Panc1 (cell line): ENCODE results near the gene FHL1. TPM values are rescaled to one million over a fixed set of nuclear protein-coding genes. Genes with fewer than 3 reads are reported as not detected.
A peak's percentile ranks its signal among the peaks of the same experiment; 100 is the strongest.

Source experiments
- ATAC-seq: fragments of 200-7000 bp; cut with Tn5 transposase; 2 replicates; pipeline ENCODE4 v1.9.1; 2020; ENCODE audit warnings: mild to moderate bottlenecking, moderate library complexity
- BruUV-seq: library from RNA; stranded (reverse); fragments of 400-500 nt; replicated peaks from 2 replicates; lab custom pipeline; 2021; lab: Mats Ljungman, UMichigan
- CTCF ChIA-PET: fragments of 300-600 bp; sonication (Branson Sonifier 250); formaldehyde crosslinking; loops from one replicate; lab custom pipeline; 2022; ENCODE audit warnings: antibody characterized with exemption; lab: Charles Lee
- POLR2A ChIA-PET: fragments of 300-600 bp; sonication (Branson Sonifier 250); formaldehyde crosslinking; loops from one replicate; lab custom pipeline; 2022; ENCODE audit warnings: antibody characterized with exemption; lab: Charles Lee
- DNase-seq: peaks from one replicate; pipeline ENCODE4 v3.0.0-alpha.2; 2010; ENCODE audit warnings: low read depth, low spot score
- H3K27ac ChIP-seq: 2 replicates; pipeline ENCODE4 v1.5.1; 2011; ENCODE audit warnings: mild to moderate bottlenecking, low read length, inconsistent platforms
- H3K27me3 ChIP-seq: fragments of 200-500 bp; sonication (Bioruptor generic); 2 replicates; pipeline ENCODE4 v1.6.0; 2014; ENCODE audit warnings: low read length, inconsistent platforms; ENCODE audit not compliant: control insufficient read depth, insufficient read depth
- H3K36me3 ChIP-seq: fragments of 200-500 bp; sonication (Bioruptor generic); 2 replicates; pipeline ENCODE4 v1.5.1; 2014; ENCODE audit warnings: inconsistent platforms, mild to moderate bottlenecking, low read length, moderate library complexity; ENCODE audit not compliant: control insufficient read depth, insufficient read depth
- H3K4me1 ChIP-seq: 2 replicates; pipeline ENCODE4 v1.5.1; 2011; ENCODE audit warnings: inconsistent platforms, mild to moderate bottlenecking, low read length, moderate library complexity; ENCODE audit not compliant: control insufficient read depth, insufficient read depth
- H3K4me3 ChIP-seq, 2 experiments: 2 replicates each; pipeline ENCODE4 v1.5.1; 2011 to 2012; ENCODE audit warnings: low read depth in 2 of 2, low read length in 2 of 2, mild to moderate bottlenecking in 2 of 2, inconsistent platforms in 1 of 2, moderate library complexity in 1 of 2
- H3K9me3 ChIP-seq: fragments of 200-500 bp; sonication (Bioruptor generic); 2 replicates; pipeline ENCODE4 v1.5.1; 2014; ENCODE audit warnings: low read depth, mild to moderate bottlenecking, inconsistent platforms, low read length, moderate library complexity; ENCODE audit not compliant: control insufficient read depth, insufficient read depth
- CTCF ChIP-seq: fragments of 450-650 bp; IDR thresholded peaks from 2 replicates; pipeline ENCODE4 v1.5.1; 2017; ENCODE audit warnings: mild to moderate bottlenecking
- POLR2AphosphoS5 ChIP-seq: IDR thresholded peaks from 2 replicates; pipeline ENCODE4 v1.6.1; 2012; ENCODE audit warnings: mild to moderate bottlenecking, low read depth, low read length, moderate library complexity
- REST ChIP-seq, 2 experiments: IDR thresholded peaks; 2 replicates each; pipeline ENCODE4 v1.6.1; 2011 to 2012; ENCODE audit warnings: low read depth in 2 of 2, control low read depth in 1 of 2, low read length in 1 of 2, mild to moderate bottlenecking in 1 of 2, moderate library complexity in 1 of 2; ENCODE audit not compliant: insufficient read depth in 1 of 2
- SIN3A ChIP-seq: IDR thresholded peaks from 2 replicates; pipeline ENCODE4 v1.6.1; 2012; ENCODE audit warnings: low read depth, mild to moderate bottlenecking, low read length, moderate library complexity, borderline replicate concordance; ENCODE audit not compliant: insufficient read depth
- TCF7L2 ChIP-seq: IDR thresholded peaks from 2 replicates; pipeline ENCODE4 v1.6.1; 2011; ENCODE audit warnings: mild to moderate bottlenecking, low read depth, low read length, inconsistent platforms
- in situ Hi-C: cut with HindIII; loops from 2 replicates; pipeline ENCODE4 v1.10.0; 2016; ENCODE audit warnings: low sequenced_read_pairs, low pct_unique_long_range_greater_than_20kb
- intact Hi-C: fragments of 100-400 bp; cut with micrococcal nuclease; formaldehyde crosslinking; loops from one replicate; pipeline ENCODE4 v1.10.0; 2022; ENCODE audit not compliant: unreplicated experiment
- total RNA-seq: library from RNA; stranded (reverse); gene quantifications from one replicate; pipeline ENCODE4 v1.2.1, GENCODE V29; 2021; ENCODE audit not compliant: unreplicated experiment

The FHL1 gene
- total RNA-seq, 1 experiment from 2014 or later: 67.9 TPM

GRCh38 chrX:136212557-136213111 lies 65.3 kb downstream of the FHL1 start:
- POLR2A ChIA-PET: no interaction called here
- Histone ChIP-seq H3K4me3 (no peak overlapping the region), H3K27ac (no peak overlapping the region), H3K4me1 (no peaks in the 10 kb centered on the region), H3K9me3 (no peaks in the 10 kb centered on the region), H3K36me3 (no peaks in the 10 kb centered on the region), H3K27me3 (no peaks in the 10 kb centered on the region)
- CTCF ChIA-PET: no interaction called here
- BruUV-seq: no TSS peak
- DNase-seq: no peak
- in situ Hi-C loops (no loop called here), intact Hi-C loops (loop anchor here (10.0 kb wide), 1 partner anchor 58 kb away; no protein-coding TSS in a partner anchor)
- no peak for TF ChIP-seq CTCF
- TF ChIP-seq TCF7L2: no peak
- no peak for TF ChIP-seq POLR2AphosphoS5
- no peak for TF ChIP-seq SIN3A
- no peak for TF ChIP-seq REST (IDR thresholded peaks at IDR 0.05; ENCODE audit: insufficient read depth in 1 of 2, low read depth in 2 of 2, low read length in 1 of 2)
- ATAC-seq: no peak

- H3K9me3 ChIP-seq: no peaks in the 10 kb centered on the region
- TF ChIP-seq TCF7L2 (no peak), REST (IDR thresholded peaks at IDR 0.05; ENCODE audit: insufficient read depth in 1 of 2, low read depth in 2 of 2, low read length in 1 of 2) (no peak)
- ATAC-seq (peak; percentile 73), DNase-seq (no peak)
- no peaks in the 10 kb centered on the region for H3K36me3 ChIP-seq
- ChIA-PET CTCF (no interaction called here), POLR2A (no interaction called here)
- H3K4me3 ChIP-seq: no peak overlapping the region
- H3K27me3 ChIP-seq: no peaks in the 10 kb centered on the region
- BruUV-seq: no TSS peak
- intact Hi-C loops: loop anchor here (10.0 kb wide), 1 partner anchor 60 kb away; no protein-coding TSS in a partner anchor
- H3K4me1 ChIP-seq: no peaks in the 10 kb centered on the region
- in situ Hi-C loops: no loop called here
- no peak overlapping the region for H3K27ac ChIP-seq
Observed at GRCh38 chrX:136214551-136214950, 67.2 kb downstream of the FHL1 start.
